HEK293 (cell line): Measurements from ENCODE around the gene ATG101.

Experiments
- BCL6B ChIP-seq: fragments of 450-650 bp; formaldehyde crosslinking; IDR thresholded peaks from 2 replicates; pipeline ENCODE4 v1.5.1; 2017; ENCODE audit warnings: missing biosample characterization, missing genetic modification characterization
- KLF7 ChIP-seq: fragments of 450-650 bp; formaldehyde crosslinking; IDR thresholded peaks from 2 replicates; pipeline ENCODE4 v1.5.1; 2016; ENCODE audit warnings: missing biosample characterization, missing genetic modification characterization, borderline replicate concordance
- PBX3 ChIP-seq: sonication (generic); formaldehyde crosslinking; IDR thresholded peaks from 2 replicates; pipeline ENCODE4 v1.8.1; 2022; ENCODE audit warnings: mild to moderate bottlenecking, moderate library complexity, missing genetic modification reagents
- ZBTB44 ChIP-seq: fragments of 450-650 bp; IDR thresholded peaks from 2 replicates; pipeline ENCODE4 v1.5.1; 2018; ENCODE audit warnings: missing biosample characterization, mild to moderate bottlenecking, missing genetic modification characterization
- ZSCAN16 ChIP-seq: fragments of 450-650 bp; formaldehyde crosslinking; IDR thresholded peaks from 2 replicates; pipeline ENCODE4 v1.5.1; 2016; ENCODE audit warnings: missing biosample characterization, missing genetic modification characterization
- ZSCAN23 ChIP-seq: fragments of 450-650 bp; formaldehyde crosslinking; IDR thresholded peaks from 2 replicates; pipeline ENCODE4 v1.5.1; 2016; ENCODE audit warnings: missing biosample characterization, missing genetic modification characterization
- TF ChIP-seq, protein P1 (sequence below): fragments of 450-650 bp; formaldehyde crosslinking; IDR thresholded peaks from 2 replicates; pipeline ENCODE4 v1.5.1; 2016; ENCODE audit warnings: missing biosample characterization, missing genetic modification characterization
- TF ChIP-seq, protein P2 (sequence below): IDR thresholded peaks from 2 replicates; pipeline ENCODE4 v1.6.1; 2011; ENCODE audit warnings: mild to moderate bottlenecking, low read depth, low read length, borderline replicate concordance

DNA sequence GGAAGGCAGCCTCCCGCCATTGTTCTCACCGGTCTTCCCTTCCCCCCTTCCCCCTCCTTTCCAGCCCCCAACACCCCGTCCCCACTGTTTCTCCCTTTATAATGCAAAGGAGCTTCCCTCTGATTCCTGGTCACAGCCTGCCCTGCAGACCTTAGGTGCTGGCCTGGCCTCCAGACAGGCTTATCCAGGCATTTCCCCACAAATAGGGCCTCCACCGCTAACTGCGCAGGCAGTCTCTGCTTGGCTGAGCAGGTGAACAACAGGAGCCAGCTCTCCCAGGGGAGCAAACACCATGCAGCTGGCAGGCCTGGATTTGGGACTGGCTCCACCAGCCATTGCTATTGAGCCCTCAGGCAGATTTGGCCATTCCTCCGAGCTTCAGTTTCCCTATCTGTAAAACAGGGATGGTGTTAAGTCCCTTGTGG is 55.7 kb downstream of the ATG101 start:
- TF ChIP-seq, protein P1, sequence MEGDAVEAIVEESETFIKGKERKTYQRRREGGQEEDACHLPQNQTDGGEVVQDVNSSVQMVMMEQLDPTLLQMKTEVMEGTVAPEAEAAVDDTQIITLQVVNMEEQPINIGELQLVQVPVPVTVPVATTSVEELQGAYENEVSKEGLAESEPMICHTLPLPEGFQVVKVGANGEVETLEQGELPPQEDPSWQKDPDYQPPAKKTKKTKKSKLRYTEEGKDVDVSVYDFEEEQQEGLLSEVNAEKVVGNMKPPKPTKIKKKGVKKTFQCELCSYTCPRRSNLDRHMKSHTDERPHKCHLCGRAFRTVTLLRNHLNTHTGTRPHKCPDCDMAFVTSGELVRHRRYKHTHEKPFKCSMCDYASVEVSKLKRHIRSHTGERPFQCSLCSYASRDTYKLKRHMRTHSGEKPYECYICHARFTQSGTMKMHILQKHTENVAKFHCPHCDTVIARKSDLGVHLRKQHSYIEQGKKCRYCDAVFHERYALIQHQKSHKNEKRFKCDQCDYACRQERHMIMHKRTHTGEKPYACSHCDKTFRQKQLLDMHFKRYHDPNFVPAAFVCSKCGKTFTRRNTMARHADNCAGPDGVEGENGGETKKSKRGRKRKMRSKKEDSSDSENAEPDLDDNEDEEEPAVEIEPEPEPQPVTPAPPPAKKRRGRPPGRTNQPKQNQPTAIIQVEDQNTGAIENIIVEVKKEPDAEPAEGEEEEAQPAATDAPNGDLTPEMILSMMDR, result no peak
- TF ChIP-seq PBX3 (CRISPR knock-in tag), result no peak
- TF ChIP-seq BCL6B (tag by site-specific recombination), result no peak
- TF ChIP-seq ZSCAN23, result no peak
- TF ChIP-seq, protein P2, sequence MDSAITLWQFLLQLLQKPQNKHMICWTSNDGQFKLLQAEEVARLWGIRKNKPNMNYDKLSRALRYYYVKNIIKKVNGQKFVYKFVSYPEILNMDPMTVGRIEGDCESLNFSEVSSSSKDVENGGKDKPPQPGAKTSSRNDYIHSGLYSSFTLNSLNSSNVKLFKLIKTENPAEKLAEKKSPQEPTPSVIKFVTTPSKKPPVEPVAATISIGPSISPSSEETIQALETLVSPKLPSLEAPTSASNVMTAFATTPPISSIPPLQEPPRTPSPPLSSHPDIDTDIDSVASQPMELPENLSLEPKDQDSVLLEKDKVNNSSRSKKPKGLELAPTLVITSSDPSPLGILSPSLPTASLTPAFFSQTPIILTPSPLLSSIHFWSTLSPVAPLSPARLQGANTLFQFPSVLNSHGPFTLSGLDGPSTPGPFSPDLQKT, result no peak
- no peak for TF ChIP-seq KLF7 (tag by site-specific recombination)
- TF ChIP-seq ZBTB44, result no peak
- no peak for TF ChIP-seq ZSCAN16 (tag by site-specific recombination)
